Calu3 (cell line): ENCODE measurements around the gene ASB14. TPM values are rescaled to one million over a fixed set of nuclear protein-coding genes. Genes with fewer than 3 reads are reported as not detected.

ENCODE experiments used
- BruUV-seq: library from RNA; stranded (reverse); fragments of 400-500 nt; replicated peaks from 2 replicates; lab custom pipeline; 2021; lab: Mats Ljungman, UMichigan
- CTCF ChIA-PET: fragments of 300-600 bp; sonication (Branson Sonifier 250); formaldehyde crosslinking; loops from one replicate; lab custom pipeline; 2022; ENCODE audit warnings: antibody characterized with exemption; lab: Charles Lee
- DNase-seq: peaks from one replicate; pipeline ENCODE4 v3.0.0; 2022
- H3K27ac Mint-ChIP-seq: one replicate; pipeline ENCODE4 v1.8.0; 2022; ENCODE audit warnings: mixed read lengths; ENCODE audit not compliant: unreplicated experiment
- H3K27me3 Mint-ChIP-seq: one replicate; pipeline ENCODE4 v1.8.0; 2022; ENCODE audit warnings: mixed read lengths; ENCODE audit not compliant: unreplicated experiment
- H3K36me3 Mint-ChIP-seq: one replicate; pipeline ENCODE4 v1.8.0; 2022; ENCODE audit warnings: mild to moderate bottlenecking, moderate library complexity, mixed read lengths; ENCODE audit not compliant: insufficient read depth, unreplicated experiment
- H3K4me1 Mint-ChIP-seq: one replicate; pipeline ENCODE4 v1.8.0; 2022; ENCODE audit warnings: mild to moderate bottlenecking, low read depth, mixed read lengths; ENCODE audit not compliant: unreplicated experiment
- H3K4me3 Mint-ChIP-seq: one replicate; pipeline ENCODE4 v1.8.0; 2022; ENCODE audit warnings: mild to moderate bottlenecking, low read depth, moderate library complexity, mixed read lengths; ENCODE audit not compliant: unreplicated experiment
- H3K9me3 Mint-ChIP-seq: one replicate; pipeline ENCODE4 v1.8.0; 2022; ENCODE audit warnings: low read depth, mixed read lengths; ENCODE audit not compliant: unreplicated experiment
- intact Hi-C: fragments of 100-400 bp; cut with micrococcal nuclease; formaldehyde crosslinking; loops from one replicate; pipeline ENCODE4 v1.10.0; 2022; ENCODE audit not compliant: unreplicated experiment
- total RNA-seq: library from RNA; stranded (reverse); gene quantifications from 2 replicates; pipeline ENCODE4 v1.2.3, GENCODE V29; 2022
- TF ChIP-seq, protein P1 (sequence below): fragments of 200-600 bp; IDR thresholded peaks from one replicate; pipeline ENCODE4 v1.8.0; 2022; ENCODE audit warnings: antibody characterized with exemption; ENCODE audit not compliant: unreplicated experiment

ASB14 gene
- total RNA-seq, 1 experiment from 2014 or later, result 0.40 TPM

DNA sequence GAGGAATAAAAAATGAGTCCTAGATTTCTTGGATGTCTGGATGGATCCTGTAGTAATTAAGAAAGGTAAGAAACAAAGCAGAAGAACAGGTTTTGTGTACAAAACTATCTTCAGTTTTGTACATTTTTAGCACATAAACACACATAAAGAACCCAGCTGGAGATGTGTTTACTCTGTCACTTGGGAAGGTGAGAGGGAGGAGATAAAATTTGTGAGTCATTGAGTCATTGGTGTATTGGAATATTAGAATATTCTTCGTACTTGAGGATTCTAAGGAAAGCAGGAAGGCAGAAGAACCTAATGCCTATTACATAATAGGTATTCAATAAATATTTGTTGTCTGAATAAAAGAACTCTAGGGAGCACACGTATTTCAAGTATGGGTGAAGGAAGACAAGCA lies 47.5 kb downstream of the ASB14 start:
- Mint-ChIP-seq H3K36me3 (peaks cover 11% of the 10 kb centered on the region), H3K27ac (no peak overlapping the region), H3K4me1 (no peaks in the 10 kb centered on the region), H3K4me3 (no peak overlapping the region), H3K27me3 (no peaks in the 10 kb centered on the region), H3K9me3 (no peaks in the 10 kb centered on the region)
- TF ChIP-seq, protein P1, sequence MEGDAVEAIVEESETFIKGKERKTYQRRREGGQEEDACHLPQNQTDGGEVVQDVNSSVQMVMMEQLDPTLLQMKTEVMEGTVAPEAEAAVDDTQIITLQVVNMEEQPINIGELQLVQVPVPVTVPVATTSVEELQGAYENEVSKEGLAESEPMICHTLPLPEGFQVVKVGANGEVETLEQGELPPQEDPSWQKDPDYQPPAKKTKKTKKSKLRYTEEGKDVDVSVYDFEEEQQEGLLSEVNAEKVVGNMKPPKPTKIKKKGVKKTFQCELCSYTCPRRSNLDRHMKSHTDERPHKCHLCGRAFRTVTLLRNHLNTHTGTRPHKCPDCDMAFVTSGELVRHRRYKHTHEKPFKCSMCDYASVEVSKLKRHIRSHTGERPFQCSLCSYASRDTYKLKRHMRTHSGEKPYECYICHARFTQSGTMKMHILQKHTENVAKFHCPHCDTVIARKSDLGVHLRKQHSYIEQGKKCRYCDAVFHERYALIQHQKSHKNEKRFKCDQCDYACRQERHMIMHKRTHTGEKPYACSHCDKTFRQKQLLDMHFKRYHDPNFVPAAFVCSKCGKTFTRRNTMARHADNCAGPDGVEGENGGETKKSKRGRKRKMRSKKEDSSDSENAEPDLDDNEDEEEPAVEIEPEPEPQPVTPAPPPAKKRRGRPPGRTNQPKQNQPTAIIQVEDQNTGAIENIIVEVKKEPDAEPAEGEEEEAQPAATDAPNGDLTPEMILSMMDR, result no peak
- no peak for DNase-seq
- CTCF ChIA-PET, result no interaction called here
- BruUV-seq, result no TSS peak
- intact Hi-C loops, result no loop called here

DNA sequence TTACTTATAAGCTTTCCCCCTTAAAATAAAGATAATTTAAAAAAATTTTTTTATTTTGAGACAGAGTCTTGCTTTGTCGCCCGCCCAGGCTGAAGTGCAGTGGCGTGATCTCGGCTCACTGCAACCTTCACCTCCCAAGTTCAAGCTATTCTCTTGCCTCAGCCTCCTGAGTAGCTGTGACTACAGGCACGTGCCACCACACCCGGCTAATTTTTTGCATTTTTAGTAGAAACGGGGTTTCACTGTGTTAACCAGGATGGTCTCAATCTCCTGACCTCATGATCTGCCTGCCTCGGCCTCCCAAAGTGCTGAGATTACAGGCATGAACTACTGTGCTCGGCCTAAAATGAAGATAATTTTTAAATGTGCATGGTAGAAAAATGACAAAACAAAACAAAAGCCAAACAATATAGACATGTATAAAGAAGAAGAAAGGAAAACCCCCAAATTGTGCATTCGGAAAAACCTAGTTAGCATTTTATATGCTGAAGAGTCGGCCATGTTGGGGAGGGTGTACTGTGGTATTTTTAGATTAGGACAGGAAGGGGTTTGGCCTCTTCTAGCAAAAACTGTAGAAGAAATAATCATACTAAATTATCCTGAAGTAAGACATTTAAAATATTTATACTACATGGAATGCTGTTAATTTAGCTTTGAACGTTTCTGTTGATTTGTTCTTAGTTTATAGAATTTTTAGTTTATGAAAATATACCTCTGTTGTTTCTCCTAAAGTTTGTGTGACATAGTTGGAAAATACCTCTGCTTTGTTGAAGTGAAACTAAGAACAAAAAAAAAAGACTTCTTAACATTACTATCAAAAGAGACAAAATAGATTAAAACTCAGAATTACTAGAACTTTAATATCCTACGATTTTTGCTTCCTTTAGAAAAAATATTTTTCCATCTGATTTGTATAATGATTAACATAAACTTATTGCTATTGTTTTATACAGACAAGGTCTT lies 57.6 kb downstream of the ASB14 start:
- DNase-seq, result no peak
- CTCF ChIA-PET, result no interaction called here
- Mint-ChIP-seq H3K27ac (no peak overlapping the region), H3K4me1 (no peaks in the 10 kb centered on the region), H3K4me3 (no peak overlapping the region), H3K9me3 (no peaks in the 10 kb centered on the region), H3K36me3 (no peaks in the 10 kb centered on the region), H3K27me3 (no peaks in the 10 kb centered on the region)
- intact Hi-C loops, result no loop called here
- TF ChIP-seq, protein P1, result no peak
- BruUV-seq, result no TSS peak

DNA sequence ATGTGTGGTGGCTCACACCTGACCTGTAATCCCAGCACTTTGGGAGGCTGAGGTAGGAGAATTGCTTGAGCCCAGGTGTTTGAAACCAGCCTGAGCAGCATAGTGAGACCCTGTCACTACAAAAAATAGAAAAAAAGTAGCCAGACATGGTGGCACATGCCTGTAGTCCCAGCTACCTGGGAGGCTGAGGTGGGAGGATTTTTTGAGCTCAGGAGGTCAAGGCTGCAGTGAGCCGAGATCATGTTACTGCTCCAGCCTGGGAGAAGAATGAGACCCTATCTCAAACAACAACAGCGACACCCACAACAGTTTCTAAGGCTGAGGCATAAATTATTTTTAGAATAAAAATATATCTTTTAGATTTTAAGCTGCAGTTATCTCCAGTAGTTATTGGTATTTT lies 58.7 kb downstream of the ASB14 start:
- intact Hi-C loops, result no loop called here
- CTCF ChIA-PET, result interaction anchor here (0.8 kb wide), 1 partner anchor 359 kb away, joined by 9 read pairs; no protein-coding TSS in a partner anchor

DNA sequence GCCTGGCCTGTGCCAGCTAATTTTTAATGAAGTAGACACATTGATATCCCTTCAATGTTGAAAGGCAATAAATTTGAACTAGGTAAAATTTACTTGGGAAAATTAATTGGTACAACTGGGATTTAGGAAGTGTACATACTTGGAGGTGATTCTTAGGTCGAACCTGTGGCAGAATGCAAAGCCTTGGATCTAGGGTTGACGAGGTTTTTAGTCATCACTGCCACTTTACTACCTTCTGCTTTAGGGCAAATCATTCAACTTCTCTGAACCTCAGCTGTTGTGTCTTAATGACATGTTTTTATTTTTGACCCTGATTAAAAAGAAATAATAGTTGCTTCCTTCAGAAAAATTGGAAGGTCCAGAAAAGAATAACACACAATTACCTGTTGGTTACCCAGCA lies 62.5 kb downstream of the ASB14 start:
- Mint-ChIP-seq H3K4me3 (no peak overlapping the region), H3K9me3 (no peaks in the 10 kb centered on the region), H3K36me3 (peaks cover 24% of the 10 kb centered on the region), H3K27me3 (no peaks in the 10 kb centered on the region), H3K4me1 (peaks cover 9% of the 10 kb centered on the region), H3K27ac (no peak overlapping the region)
- no peak for DNase-seq
- TF ChIP-seq, protein P1, result no peak
- CTCF ChIA-PET, result no interaction called here
- BruUV-seq, result no TSS peak
- intact Hi-C loops, result no loop called here

More for the DNA sequence above, 58.7 kb downstream of the ASB14 start:
- Mint-ChIP-seq H3K4me1 (no peaks in the 10 kb centered on the region), H3K4me3 (no peak overlapping the region), H3K27me3 (no peaks in the 10 kb centered on the region), H3K9me3 (no peaks in the 10 kb centered on the region), H3K36me3 (peaks cover 3% of the 10 kb centered on the region), H3K27ac (no peak overlapping the region)
- no TSS peak for BruUV-seq
- no peak for DNase-seq
- TF ChIP-seq, protein P1, result no peak
